Cardiac fibroblast (primary cell): ENCODE measurements around the gene CHCHD6.

Source experiments
- DNase-seq, 2 donors: peaks; one replicate each; pipeline versions ENCODE4 v3.0.0 to v3.0.0-alpha.2; 2010; ENCODE audit warnings: low read depth in 2 of 2
- H3K4me3 ChIP-seq, 2 donors: replicated peaks in 1 of 2; 1 replicate in 1 of 2; 2 replicates in 1 of 2; pipeline ENCODE4 v1.5.1; 2011; ENCODE audit warnings: low read depth in 2 of 2, low read length in 2 of 2, mild to moderate bottlenecking in 2 of 2, moderate library complexity in 1 of 2
- CTCF ChIP-seq: IDR thresholded peaks from one replicate; pipeline ENCODE4 v1.5.1; 2011; ENCODE audit warnings: low read depth, mild to moderate bottlenecking, low read length, inconsistent platforms

Gene CHCHD6

GRCh38 chr3:126970101-126970500 lies 266.1 kb downstream of the CHCHD6 start:
- no peak for TF ChIP-seq CTCF
- H3K4me3 ChIP-seq: no peak overlapping the region
- no peak for DNase-seq

GRCh38 chr3:126970921-126971320 lies 266.9 kb downstream of the CHCHD6 start:
- TF ChIP-seq CTCF: no peak
- DNase-seq: no peak
- no peak overlapping the region for H3K4me3 ChIP-seq

GRCh38 chr3:126971891-126972351 lies 267.9 kb downstream of the CHCHD6 start:
- DNase-seq: peak; percentile 63 to 84
- no peak for TF ChIP-seq CTCF

GRCh38 chr3:126972866-126973265 lies 268.8 kb downstream of the CHCHD6 start:
- no peak for TF ChIP-seq CTCF
- DNase-seq: no peak
- no peak overlapping the region for H3K4me3 ChIP-seq

More at GRCh38 chr3:126971891-126972351, 267.9 kb downstream of the CHCHD6 start:
- no peak overlapping the region for H3K4me3 ChIP-seq

- H3K4me3 ChIP-seq: no peak overlapping the region
- no peak for DNase-seq
- no peak for TF ChIP-seq CTCF
Measured at GRCh38 chr3:126973814-126974213, 269.8 kb downstream of the CHCHD6 start.

GRCh38 chr3:126974756-126975155 lies 270.7 kb downstream of the CHCHD6 start:
- DNase-seq: no peak
- no peak overlapping the region for H3K4me3 ChIP-seq
- no peak for TF ChIP-seq CTCF

- TF ChIP-seq CTCF: no peak
- no peak overlapping the region for H3K4me3 ChIP-seq
- DNase-seq: no peak
Measured at GRCh38 chr3:126976906-126977305, 272.9 kb downstream of the CHCHD6 start.
